ENCODE measurements around the gene ZFP82.

ZFP82 gene

GRCh38 chr19:36398571-36398970 is 19.9 kb downstream of the ZFP82 start:
- TF ChIP-seq, protein P1, sequence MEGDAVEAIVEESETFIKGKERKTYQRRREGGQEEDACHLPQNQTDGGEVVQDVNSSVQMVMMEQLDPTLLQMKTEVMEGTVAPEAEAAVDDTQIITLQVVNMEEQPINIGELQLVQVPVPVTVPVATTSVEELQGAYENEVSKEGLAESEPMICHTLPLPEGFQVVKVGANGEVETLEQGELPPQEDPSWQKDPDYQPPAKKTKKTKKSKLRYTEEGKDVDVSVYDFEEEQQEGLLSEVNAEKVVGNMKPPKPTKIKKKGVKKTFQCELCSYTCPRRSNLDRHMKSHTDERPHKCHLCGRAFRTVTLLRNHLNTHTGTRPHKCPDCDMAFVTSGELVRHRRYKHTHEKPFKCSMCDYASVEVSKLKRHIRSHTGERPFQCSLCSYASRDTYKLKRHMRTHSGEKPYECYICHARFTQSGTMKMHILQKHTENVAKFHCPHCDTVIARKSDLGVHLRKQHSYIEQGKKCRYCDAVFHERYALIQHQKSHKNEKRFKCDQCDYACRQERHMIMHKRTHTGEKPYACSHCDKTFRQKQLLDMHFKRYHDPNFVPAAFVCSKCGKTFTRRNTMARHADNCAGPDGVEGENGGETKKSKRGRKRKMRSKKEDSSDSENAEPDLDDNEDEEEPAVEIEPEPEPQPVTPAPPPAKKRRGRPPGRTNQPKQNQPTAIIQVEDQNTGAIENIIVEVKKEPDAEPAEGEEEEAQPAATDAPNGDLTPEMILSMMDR (conservative IDR thresholded peaks at IDR 0.05) = no peak
- no peak for TF ChIP-seq ZFX (IDR thresholded peaks at IDR 0.05)
- no peak overlapping the region for H3K27ac ChIP-seq

GRCh38 chr19:36392916-36393673 is 25.3 kb downstream of the ZFP82 start:
- no peak overlapping the region for H3K27ac ChIP-seq
- no peak for TF ChIP-seq ZFX (IDR thresholded peaks at IDR 0.05)
- TF ChIP-seq, protein P1 (conservative IDR thresholded peaks at IDR 0.05) = no peak

DNA sequence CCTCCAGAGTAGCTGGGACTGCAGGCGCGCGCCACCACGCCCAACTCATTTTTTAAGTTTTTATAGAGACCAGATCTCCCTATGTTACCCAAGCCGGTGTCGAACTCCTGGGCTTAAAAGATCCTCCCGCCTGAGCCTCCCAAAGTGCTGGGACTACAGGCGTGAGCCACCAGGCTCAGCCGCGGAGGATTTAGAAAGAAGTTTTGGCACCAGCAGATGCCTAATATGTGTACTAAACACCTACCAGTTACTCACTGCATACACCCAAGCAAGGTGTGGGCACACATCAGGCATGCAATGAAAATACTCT is 39.0 kb downstream of the ZFP82 start:
- TF ChIP-seq, protein P1 (conservative IDR thresholded peaks at IDR 0.05) = no peak
- no peak for TF ChIP-seq ZFX (IDR thresholded peaks at IDR 0.05)
- H3K27ac ChIP-seq = peak overlapping the region; percentile 67

DNA sequence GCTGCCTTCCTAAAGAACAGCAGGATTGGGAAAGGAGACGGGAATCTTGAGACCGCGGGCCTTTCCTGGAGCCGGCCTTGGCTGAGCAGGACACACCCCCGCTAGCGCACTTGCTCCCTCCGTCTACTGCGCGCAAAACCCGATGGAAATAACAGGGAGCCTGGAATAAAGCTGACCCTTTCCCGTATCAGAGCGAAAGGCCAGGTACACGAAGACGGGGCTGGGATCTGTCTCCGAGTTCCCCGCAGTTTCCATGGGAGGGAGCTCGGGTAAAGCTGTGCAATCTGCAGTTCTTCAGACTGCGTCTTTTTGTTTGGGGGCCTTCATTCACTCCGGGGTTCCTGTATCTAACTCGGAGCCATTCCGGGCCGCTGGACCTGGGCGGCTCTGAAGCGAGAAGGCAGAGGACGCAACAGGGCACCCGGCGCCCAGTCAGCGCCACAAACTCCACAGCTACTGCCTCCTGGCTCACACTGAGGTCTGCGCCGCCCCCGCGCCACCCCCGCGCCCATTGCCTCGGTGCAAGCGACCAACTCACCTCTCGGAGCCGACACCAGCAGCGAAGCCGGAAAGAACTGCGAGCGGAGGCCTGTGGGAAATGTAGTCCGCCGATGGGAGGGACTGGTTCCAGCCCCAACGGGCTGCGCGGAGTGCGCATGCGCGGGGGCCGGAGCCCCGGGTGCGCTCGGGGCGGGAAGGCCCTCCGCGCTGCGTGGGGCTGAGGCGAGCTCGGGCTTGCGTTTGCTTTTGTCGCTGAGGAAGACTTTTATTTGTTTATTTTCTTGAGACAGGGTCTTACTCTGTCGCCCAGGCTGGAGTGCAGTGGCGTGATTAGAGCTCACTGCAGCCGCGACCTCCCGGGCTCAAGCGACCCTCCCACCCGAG is 39.6 kb downstream of the ZFP82 start, which contains the start of gene ZFP14:
TSS of gene ZFP14 (minus strand) at position 577 of the 885 bp plus-strand sequence. CDS start 11,309 bp downstream, outside the sequence.
- H3K27ac ChIP-seq = peak within 1 kb of the TSS; percentile 67
- TF ChIP-seq, protein P1 (conservative IDR thresholded peaks at IDR 0.05) = peak; percentile 42
- peak; percentile 47 for TF ChIP-seq ZFX (IDR thresholded peaks at IDR 0.05)

DNA sequence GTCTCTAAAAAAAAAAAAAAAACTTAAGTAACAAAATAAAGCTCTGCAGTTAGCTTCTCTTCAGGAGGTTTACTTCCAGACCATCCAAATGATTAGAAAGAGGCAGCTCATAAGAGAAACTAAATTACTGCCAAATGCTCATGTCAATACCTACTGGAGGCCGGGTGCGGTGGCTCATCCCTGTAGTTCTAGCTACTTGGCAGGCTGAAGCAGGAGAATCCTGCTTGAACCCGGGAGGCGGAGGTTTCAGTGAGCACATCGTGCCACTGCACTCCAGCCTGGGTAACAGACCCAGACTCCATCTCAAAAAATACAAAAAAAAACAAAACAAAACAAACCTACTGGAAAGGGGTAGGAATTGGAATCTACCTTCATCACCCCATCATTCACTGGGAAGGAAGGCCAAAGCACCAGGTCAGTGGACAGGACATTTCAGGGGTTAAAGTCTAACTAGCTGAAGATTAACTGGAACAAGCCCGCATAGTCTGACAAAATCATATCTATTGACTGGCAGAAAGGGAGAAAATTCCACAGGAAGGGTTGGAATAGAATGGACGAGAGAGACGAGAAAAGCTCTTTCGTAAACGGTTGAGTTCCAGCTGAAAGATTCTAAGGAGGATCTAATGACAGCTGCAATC is 40.8 kb downstream of the ZFP82 start:
- H3K27ac ChIP-seq = no peak overlapping the region
- TF ChIP-seq ZFX (IDR thresholded peaks at IDR 0.05) = no peak
- TF ChIP-seq, protein P1 (conservative IDR thresholded peaks at IDR 0.05) = no peak

DNA sequence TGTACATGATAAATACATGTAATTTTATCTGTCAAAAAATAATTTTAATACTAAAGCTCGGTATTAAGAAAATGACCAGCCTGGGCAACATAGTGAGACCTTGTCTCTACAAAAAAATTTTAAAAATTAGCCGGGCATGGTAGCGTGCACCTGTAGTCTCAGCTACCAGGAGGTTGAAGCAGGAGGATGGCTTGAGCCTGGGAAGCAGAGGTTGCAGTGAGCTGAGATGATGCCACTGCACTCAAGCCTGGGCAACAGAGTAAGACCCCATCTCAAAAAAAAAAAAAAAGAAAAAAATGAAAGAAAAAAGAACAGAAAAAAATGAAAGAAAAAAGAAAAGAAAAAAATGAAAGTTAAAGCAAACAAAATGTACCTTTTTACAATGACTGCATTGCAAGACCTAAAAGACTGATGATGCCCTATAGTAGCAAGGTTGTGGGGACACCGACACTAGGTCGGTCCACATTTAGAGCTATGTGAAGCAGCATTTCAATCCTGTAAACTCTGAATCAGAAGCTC is 44.7 kb downstream of the ZFP82 start:
- H3K27ac ChIP-seq = no peak overlapping the region
- no peak for TF ChIP-seq ZFX (IDR thresholded peaks at IDR 0.05)
- TF ChIP-seq, protein P1 (conservative IDR thresholded peaks at IDR 0.05) = no peak
